H1 (cell line): ENCODE data around the gene COL27A1. TPM values are rescaled to one million over a fixed set of nuclear protein-coding genes. Genes with fewer than 3 reads are reported as not detected.

Source experiments
- CTCF ChIA-PET: fragments of 300-600 bp; sonication (Branson Sonifier 250); formaldehyde crosslinking; loops from one replicate; lab custom pipeline; 2021; ENCODE audit not compliant: partially characterized antibody; lab: Charles Lee
- POLR2A ChIA-PET: fragments of 300-600 bp; sonication (Branson Sonifier 250); formaldehyde crosslinking; loops from one replicate; lab custom pipeline; 2021; ENCODE audit warnings: inconsistent platforms; ENCODE audit not compliant: partially characterized antibody; lab: Charles Lee
- DNase-seq, 2 experiments: peaks; one replicate each; pipeline versions ENCODE4 v3.0.0 to v3.0.0-alpha.2; 2010 to 2022; ENCODE audit warnings: low spot score in 2 of 2, low read depth in 1 of 2, mixed read lengths in 1 of 2
- FAIRE-seq: peaks from 2 replicates; lab custom pipeline; 2011; peaks lifted over from hg19 to GRCh38; lab: Jason Lieb, UNC
- H2AFZ ChIP-seq: 2 replicates; pipeline ENCODE4 v1.8.1; 2012; ENCODE audit warnings: low read length, inconsistent platforms
- H2AK5ac ChIP-seq: 2 replicates; pipeline ENCODE4 v1.6.1; 2013; ENCODE audit warnings: low read depth, low read length
- H2BK120ac ChIP-seq: replicated peaks from 2 replicates; pipeline ENCODE3; 2013; ENCODE audit warnings: low read depth, low read length, inconsistent platforms
- H2BK12ac ChIP-seq: 2 replicates; pipeline ENCODE4 v1.6.1; 2013; ENCODE audit warnings: low read depth, low read length
- H2BK15ac ChIP-seq: 2 replicates; pipeline ENCODE4 v1.6.1; 2013; ENCODE audit warnings: low read length
- H2BK20ac ChIP-seq: 2 replicates; pipeline ENCODE4 v1.6.1; 2013; ENCODE audit warnings: low read length
- H2BK5ac ChIP-seq: 2 replicates; pipeline ENCODE4 v1.6.1; 2013; ENCODE audit warnings: low read depth, low read length
- H3K14ac ChIP-seq: 2 replicates; pipeline ENCODE4 v1.6.1; 2013; ENCODE audit warnings: inconsistent platforms; ENCODE audit not compliant: insufficient read length
- H3K18ac ChIP-seq: 2 replicates; pipeline ENCODE4 v1.6.1; 2013; ENCODE audit warnings: low read length; ENCODE audit errors: extremely low read depth
- H3K23ac ChIP-seq: 2 replicates; pipeline ENCODE4 v1.6.1; 2013; ENCODE audit warnings: inconsistent platforms; ENCODE audit not compliant: insufficient read length
- H3K23me2 ChIP-seq: 2 replicates; pipeline ENCODE4 v1.6.1; 2013; ENCODE audit warnings: low read depth, low read length
- H3K27ac ChIP-seq: 2 replicates; pipeline ENCODE4 v1.6.1; 2011; ENCODE audit warnings: low read depth, low read length, inconsistent platforms
- H3K27me3 ChIP-seq, 4 experiments: replicated peaks in 1 of 4; 1 replicate in 1 of 4; 2 replicates in 3 of 4; pipeline versions ENCODE4 v1.6.1 to v1.8.1; 2011 to 2013; ENCODE audit warnings: low read length in 3 of 4, mild to moderate bottlenecking in 3 of 4, inconsistent platforms in 2 of 4, mixed read lengths in 2 of 4, moderate library complexity in 1 of 4; ENCODE audit not compliant: control insufficient read depth in 3 of 4, insufficient read depth in 3 of 4; ENCODE audit errors: extremely low read depth in 1 of 4
- H3K36me3 ChIP-seq, 4 experiments: 2 replicates each; pipeline versions ENCODE4 v1.6.1 to v1.8.1; 2011 to 2013; ENCODE audit warnings: mild to moderate bottlenecking in 4 of 4, low read length in 3 of 4, moderate library complexity in 2 of 4, control low read depth in 1 of 4, inconsistent platforms in 1 of 4; ENCODE audit not compliant: insufficient read depth in 4 of 4, control insufficient read depth in 2 of 4
- H3K4ac ChIP-seq: replicated peaks from 2 replicates; pipeline ENCODE3; 2013; ENCODE audit warnings: low read length, low read depth, mixed read lengths, inconsistent platforms; ENCODE audit not compliant: insufficient read length
- H3K4me1 ChIP-seq, 4 experiments: replicated peaks in 1 of 4; 1 replicate in 1 of 4; 2 replicates in 3 of 4; pipeline versions ENCODE4 v1.6.1 to v1.8.1; 2011 to 2013; ENCODE audit warnings: low read length in 3 of 4, inconsistent platforms in 2 of 4, mixed read lengths in 1 of 4; ENCODE audit not compliant: insufficient read depth in 4 of 4, control insufficient read depth in 3 of 4
- H3K4me2 ChIP-seq, 2 experiments: 2 replicates each; pipeline versions ENCODE4 v1.6.1 to v1.8.1; 2011 to 2013; ENCODE audit warnings: low read depth in 2 of 2, low read length in 2 of 2, control low read depth in 1 of 2, inconsistent platforms in 1 of 2, mild to moderate bottlenecking in 1 of 2; ENCODE audit not compliant: insufficient read depth in 1 of 2
- H3K4me3 ChIP-seq, 4 experiments: fragments of 200-600, 300-600 bp in 1 of 4; sonication (generic), shearing (Covaris generic), sonication (Bioruptor Twin) in 1 of 4; 2 replicates each; pipeline versions ENCODE4 v1.5.1 to v1.8.1; 2011 to 2016; ENCODE audit warnings: low read length in 4 of 4, low read depth in 3 of 4, control low read depth in 2 of 4, inconsistent platforms in 2 of 4, mild to moderate bottlenecking in 2 of 4, mixed read lengths in 1 of 4, moderate library complexity in 1 of 4; ENCODE audit not compliant: insufficient read depth in 2 of 4; ENCODE audit errors: extremely low read depth in 1 of 4
- H3K56ac ChIP-seq: replicated peaks from 2 replicates; pipeline ENCODE3; 2013; ENCODE audit warnings: low read depth, mild to moderate bottlenecking, mixed read lengths, low read length, inconsistent platforms; ENCODE audit not compliant: insufficient read length
- H3K79me1 ChIP-seq: 2 replicates; pipeline ENCODE4 v1.6.1; 2013; ENCODE audit warnings: low read depth, low read length, control low read depth
- H3K79me2 ChIP-seq, 2 experiments: 2 replicates each; pipeline versions ENCODE4 v1.6.1 to v1.8.1; 2012 to 2013; ENCODE audit warnings: low read length in 2 of 2, mild to moderate bottlenecking in 2 of 2, inconsistent platforms in 1 of 2; ENCODE audit not compliant: insufficient read depth in 2 of 2, control insufficient read depth in 1 of 2
- H3K9ac ChIP-seq, 4 experiments: replicated peaks in 1 of 4; 1 replicate in 1 of 4; 2 replicates in 3 of 4; pipeline versions ENCODE4 v1.6.1 to v1.8.1; 2011 to 2013; ENCODE audit warnings: low read depth in 3 of 4, low read length in 3 of 4, control low read depth in 2 of 4, mild to moderate bottlenecking in 2 of 4, moderate library complexity in 2 of 4, inconsistent platforms in 1 of 4; ENCODE audit errors: extremely low read depth in 1 of 4
- H3K9me3 ChIP-seq, 2 experiments: 2 replicates each; pipeline versions ENCODE4 v1.6.1 to v1.8.1; 2012 to 2013; ENCODE audit warnings: mild to moderate bottlenecking in 2 of 2, moderate library complexity in 2 of 2, control low read depth in 1 of 2, inconsistent platforms in 1 of 2, low read depth in 1 of 2, low read length in 1 of 2, mixed read lengths in 1 of 2; ENCODE audit not compliant: insufficient read depth in 2 of 2
- H4K20me1 ChIP-seq, 2 experiments: replicated peaks in 1 of 2; 2 replicates each; pipeline versions ENCODE3 to v1.8.1; 2011 to 2013; ENCODE audit warnings: inconsistent platforms in 2 of 2, low read length in 2 of 2, mild to moderate bottlenecking in 1 of 2; ENCODE audit not compliant: insufficient read depth in 2 of 2, control insufficient read depth in 1 of 2
- H4K5ac ChIP-seq: 2 replicates; pipeline ENCODE4 v1.6.1; 2013; ENCODE audit warnings: low read length, low read depth, mixed read lengths, inconsistent platforms; ENCODE audit not compliant: insufficient read length
- H4K8ac ChIP-seq: 2 replicates; pipeline ENCODE4 v1.8.0; 2013; ENCODE audit warnings: mild to moderate bottlenecking, moderate library complexity, low read length, inconsistent platforms; ENCODE audit not compliant: insufficient read depth; ENCODE audit errors: extremely low read depth
- H4K91ac ChIP-seq: replicated peaks from 2 replicates; pipeline ENCODE3; 2013; ENCODE audit warnings: low read length, mixed read lengths, inconsistent platforms; ENCODE audit not compliant: insufficient read length
- FOSL1 ChIP-seq: IDR thresholded peaks from 2 replicates; pipeline ENCODE4 v1.6.1; 2011; ENCODE audit warnings: mild to moderate bottlenecking, low read depth, low read length, moderate library complexity; ENCODE audit not compliant: insufficient read depth
- JUND ChIP-seq: IDR thresholded peaks from 2 replicates; pipeline ENCODE4 v1.6.1; 2011; ENCODE audit warnings: mild to moderate bottlenecking, improper control_type of control experiment, low read length
- KDM1A ChIP-seq: fragments of 200-600, 300-600 bp; sonication (generic); IDR thresholded peaks from 2 replicates; pipeline ENCODE4 v1.7.1; 2016; ENCODE audit warnings: mild to moderate bottlenecking, low read length, borderline replicate concordance
- POLR2A ChIP-seq, 2 experiments: IDR thresholded peaks; 1 replicate in 1 of 2; 2 replicates in 1 of 2; pipeline ENCODE4 v1.6.1; 2011; ENCODE audit warnings: low read depth in 2 of 2, low read length in 2 of 2, mild to moderate bottlenecking in 2 of 2; ENCODE audit errors: control extremely low read depth in 1 of 2
- POLR2AphosphoS5 ChIP-seq: IDR thresholded peaks from 2 replicates; pipeline ENCODE4 v1.6.1; 2011; ENCODE audit warnings: low read depth, low read length
- SIN3A ChIP-seq, 2 experiments: IDR thresholded peaks in 1 of 2; conservative IDR thresholded peaks in 1 of 2; 2 replicates each; pipeline ENCODE4 v1.6.1; 2011 to 2012; ENCODE audit warnings: low read length in 2 of 2, improper control_type of control experiment in 1 of 2, low read depth in 1 of 2, mild to moderate bottlenecking in 1 of 2
- SRF ChIP-seq: IDR thresholded peaks from 2 replicates; pipeline ENCODE4 v1.6.1; 2011; ENCODE audit warnings: mild to moderate bottlenecking, low read depth, low read length, moderate library complexity
- TAF1 ChIP-seq: IDR thresholded peaks from 2 replicates; pipeline ENCODE4 v1.6.1; 2011; ENCODE audit warnings: mild to moderate bottlenecking, low read depth, low read length
- TEAD4 ChIP-seq: IDR thresholded peaks from 2 replicates; pipeline ENCODE4 v1.6.1; 2012; ENCODE audit warnings: low read depth, low read length, inconsistent platforms, mixed read lengths
- YY1 ChIP-seq: IDR thresholded peaks from 2 replicates; pipeline ENCODE4 v1.6.1; 2011; ENCODE audit warnings: low read depth, mild to moderate bottlenecking, low read length
- WGBS, 2 experiments: shearing (Covaris generic) in 1 of 2; methylation state at CpG; one replicate each; pipeline versions ENCODE4 v1.1.6 to v1.1.7; 2013 to 2015; ENCODE audit warnings: low lambda C conversion rate in 2 of 2, mixed read lengths in 2 of 2, inconsistent platforms in 1 of 2, low coverage in 1 of 2, missing lambda C conversion rate in 1 of 2; ENCODE audit not compliant: insufficient replicate concordance in 2 of 2, insufficient coverage in 1 of 2, insufficient read length in 1 of 2; ENCODE audit errors: extremely low coverage in 1 of 2, missing lambda C conversion rate in 1 of 2; 5-methylcytosine and 5-hydroxymethylcytosine counted together
- polyA plus RNA-seq, 7 experiments: library from polyadenylated mRNA; depleted of rRNA in 3 of 7; stranded (reverse) in 5 of 7; unstranded in 2 of 7; fragments of >200 nt in 5 of 7; fragments of 200-250 nt in 2 of 7; gene quantifications; 1 replicate in 5 of 7; 2 replicates in 1 of 7; 4 replicates in 1 of 7; pipeline versions ENCODE4 v1.2.1 to v1.2.3, GENCODE V29; 2011 to 2013; ENCODE audit warnings: missing spikeins in 2 of 7, mixed read lengths in 2 of 7
- total RNA-seq: library from RNA; stranded (reverse); fragmentation: NEBNext Ultra II Directional; extraction: Animal tissue kit (Norgen Biotek cat#: 25700); gene quantifications from 2 replicates; pipeline ENCODE4 v1.2.1, GENCODE V29; 2021
- TF ChIP-seq, protein P1 (sequence below): IDR thresholded peaks from 2 replicates; pipeline ENCODE4 v1.6.1; 2012; ENCODE audit warnings: low read length, inconsistent platforms

Gene COL27A1
- total and polyA plus RNA-seq, 2 of the 8 experiments (the other 6 are each of a cell fraction or from before 2014, with no cell fraction given), result 15.1 to 22.8 TPM

DNA sequence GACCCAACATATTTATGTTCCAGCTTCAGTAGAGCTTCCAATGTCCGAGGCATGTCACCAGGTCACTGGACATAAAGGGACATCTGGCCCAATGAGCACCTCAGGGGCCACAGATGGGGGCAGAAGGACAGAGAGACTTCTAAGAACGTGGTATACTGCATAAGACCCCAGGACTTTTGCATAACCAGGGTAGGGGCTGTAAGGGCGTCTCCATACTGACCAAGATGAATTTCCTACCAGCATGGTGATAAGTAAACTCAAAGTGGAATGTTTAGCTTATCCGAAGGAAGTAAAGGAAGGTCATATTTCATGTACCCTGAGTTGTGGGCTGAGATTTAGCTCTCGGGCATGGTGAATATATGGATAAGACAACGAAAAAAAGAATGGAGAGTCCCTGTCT is 17.5 kb upstream of the COL27A1 start:
- TF ChIP-seq POLR2AphosphoS5 (no peak), TEAD4 (no peak), TAF1 (no peak), KDM1A (no peak), JUND (no peak), POLR2A (IDR thresholded peaks at IDR 0.05; ENCODE audit: control extremely low read depth in 1 of 2, low read depth in 2 of 2, low read length in 2 of 2) (no peak), SRF (no peak), YY1 (no peak), FOSL1 (no peak), SIN3A (conservative IDR thresholded peaks at IDR 0.05 in 1 of 2, IDR thresholded peaks at IDR 0.05 in 1 of 2; ENCODE audit: low read depth in 1 of 2, low read length in 2 of 2) (no peak)
- TF ChIP-seq, protein P1, sequence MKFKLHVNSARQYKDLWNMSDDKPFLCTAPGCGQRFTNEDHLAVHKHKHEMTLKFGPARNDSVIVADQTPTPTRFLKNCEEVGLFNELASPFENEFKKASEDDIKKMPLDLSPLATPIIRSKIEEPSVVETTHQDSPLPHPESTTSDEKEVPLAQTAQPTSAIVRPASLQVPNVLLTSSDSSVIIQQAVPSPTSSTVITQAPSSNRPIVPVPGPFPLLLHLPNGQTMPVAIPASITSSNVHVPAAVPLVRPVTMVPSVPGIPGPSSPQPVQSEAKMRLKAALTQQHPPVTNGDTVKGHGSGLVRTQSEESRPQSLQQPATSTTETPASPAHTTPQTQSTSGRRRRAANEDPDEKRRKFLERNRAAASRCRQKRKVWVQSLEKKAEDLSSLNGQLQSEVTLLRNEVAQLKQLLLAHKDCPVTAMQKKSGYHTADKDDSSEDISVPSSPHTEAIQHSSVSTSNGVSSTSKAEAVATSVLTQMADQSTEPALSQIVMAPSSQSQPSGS, result no peak
- no peak overlapping the region for H3K9ac ChIP-seq
- H3K4me1 ChIP-seq, result no peaks in the 10 kb centered on the region; a peak in 1 of 7 replicates
- H3K36me3 ChIP-seq, result no peaks in the 10 kb centered on the region
- no peak overlapping the region for H3K14ac ChIP-seq
- no peaks in the 10 kb centered on the region for H3K79me2 ChIP-seq
- H3K4me3 ChIP-seq, result no peak overlapping the region
- H3K79me1 ChIP-seq, result no peaks in the 10 kb centered on the region
- no peak overlapping the region for H2BK20ac ChIP-seq
- POLR2A ChIA-PET, result no interaction called here
- H3K27ac ChIP-seq, result no peak overlapping the region
- DNase-seq, result no peak
- no peak overlapping the region for H2AK5ac ChIP-seq
- CTCF ChIA-PET, result interaction anchor here (0.6 to 5.0 kb wide), 13 partner anchors 10 to 160 kb away, joined by 3 to 40 read pairs (median 4); no protein-coding TSS in a partner anchor
- no peak overlapping the region for H3K18ac ChIP-seq
- no peak overlapping the region for H2BK5ac ChIP-seq
- H4K8ac ChIP-seq, result no peak overlapping the region
- no peak overlapping the region for H3K23ac ChIP-seq
- H4K5ac ChIP-seq, result no peak overlapping the region
- WGBS, 2 experiments, result 85% methylated on average over 6 of the region's 6 CpGs; no CpG with 5 or more reads in 1 of the 2 experiments
- no peaks in the 10 kb centered on the region for H3K9me3 ChIP-seq
- H3K56ac ChIP-seq, result no peak overlapping the region
- no peak overlapping the region for H3K4me2 ChIP-seq
- H2BK12ac ChIP-seq, result no peak overlapping the region
- H3K4ac ChIP-seq, result no peak overlapping the region
- H3K27me3 ChIP-seq, result no peaks in the 10 kb centered on the region; a peak in 3 of 7 replicates
- H2BK15ac ChIP-seq, result no peak overlapping the region
- no peak overlapping the region for H4K91ac ChIP-seq
- FAIRE-seq, result no peak
- no peak overlapping the region for H2AFZ ChIP-seq
- no peak overlapping the region for H2BK120ac ChIP-seq
- H3K23me2 ChIP-seq, result peaks cover 2% of the 10 kb centered on the region; the same call in 1 of the 2 replicates
- no peaks in the 10 kb centered on the region for H4K20me1 ChIP-seq
